Spinal cord (tissue), 10 donors: ENCODE measurements around the gene FIGNL1. TPM values are rescaled to one million over a fixed set of nuclear protein-coding genes. Genes with fewer than 3 reads are reported as not detected.

ENCODE experiments used
- DNase-seq, 6 donors: peaks; one replicate each; pipeline versions ENCODE4 v3.0.0 to v3.0.0-alpha.2; 2013 to 2015; ENCODE audit warnings: low spot score in 6 of 6, low read depth in 4 of 6
- H3K27ac ChIP-seq: one replicate; pipeline ENCODE4 v1.5.1; 2013; ENCODE audit warnings: low read depth, low read length, control low read depth
- H3K27me3 ChIP-seq: one replicate; pipeline ENCODE4 v1.6.1; 2013; ENCODE audit warnings: low read length; ENCODE audit not compliant: control insufficient read depth, insufficient read depth
- H3K36me3 ChIP-seq: one replicate; pipeline ENCODE4 v1.6.1; 2013; ENCODE audit warnings: low read length; ENCODE audit not compliant: control insufficient read depth, insufficient read depth
- H3K4me1 ChIP-seq: one replicate; pipeline ENCODE4 v1.6.1; 2013; ENCODE audit warnings: low read length; ENCODE audit not compliant: control insufficient read depth, insufficient read depth
- H3K4me3 ChIP-seq: one replicate; pipeline ENCODE4 v1.5.1; 2013; ENCODE audit warnings: low read depth, low read length, control low read depth
- H3K9me3 ChIP-seq: one replicate; pipeline ENCODE4 v1.6.1; 2013; ENCODE audit warnings: low read length; ENCODE audit not compliant: control insufficient read depth, insufficient read depth
- WGBS: methylation state at CpG from one replicate; pipeline ENCODE4 v1.1.5; 2013; ENCODE audit warnings: missing lambda C conversion rate; ENCODE audit not compliant: insufficient coverage; 5-methylcytosine and 5-hydroxymethylcytosine counted together
- polyA plus RNA-seq, 2 donors: library from polyadenylated mRNA; unstranded; fragments of 120-200 nt; gene quantifications; one replicate each; pipeline ENCODE4 v1.2.1, GENCODE V29; 2013; ENCODE audit not compliant: insufficient read length in 2 of 2
- total RNA-seq, 2 donors: library from RNA; depleted of rRNA in 1 of 2; stranded (reverse); fragments of 120-200 nt in 1 of 2; fragments of >200 nt in 1 of 2; gene quantifications; one replicate each; pipeline versions ENCODE4 v1.2.3 to v1.2.4, GENCODE V29; 2013 to 2014
- donor health status: healthy.

The FIGNL1 gene
- total and polyA plus RNA-seq, 4 donors = 18.5 to 28.7 (median 21.0) TPM

- no peaks in the 10 kb centered on the region for H3K9me3 ChIP-seq
- WGBS = 90% methylated on average over 7 of the region's 7 CpGs
- H3K36me3 ChIP-seq = no peaks in the 10 kb centered on the region
- peaks cover 4% of the 10 kb centered on the region for H3K4me1 ChIP-seq
- peaks cover 7% of the 10 kb centered on the region for H3K27me3 ChIP-seq
- no peak overlapping the region for H3K4me3 ChIP-seq
- DNase-seq = no peak
- no peak overlapping the region for H3K27ac ChIP-seq
Observed at GRCh38 chr7:50405221-50405620, 44.9 kb downstream of the FIGNL1 start.

GRCh38 chr7:50404392-50404791, 45.8 kb downstream of the FIGNL1 start:
- Histone ChIP-seq H3K36me3 (no peaks in the 10 kb centered on the region), H3K4me3 (no peak overlapping the region), H3K9me3 (no peaks in the 10 kb centered on the region), H3K4me1 (peaks cover 11% of the 10 kb centered on the region), H3K27me3 (peaks cover 15% of the 10 kb centered on the region), H3K27ac (no peak overlapping the region)
- 90% methylated on average over 4 of the region's 7 CpGs for WGBS
- no peak for DNase-seq

GRCh38 chr7:50400114-50400513, 50.0 kb downstream of the FIGNL1 start:
- H3K36me3 ChIP-seq = no peaks in the 10 kb centered on the region
- 11% methylated on average over 41 of the region's 41 CpGs for WGBS
- peak in 3 of 6 donors; percentile 9 to 70 (median 21) for DNase-seq
- no peak overlapping the region for H3K27ac ChIP-seq
- H3K27me3 ChIP-seq = peaks cover 15% of the 10 kb centered on the region
- H3K4me1 ChIP-seq = peaks cover 11% of the 10 kb centered on the region
- H3K4me3 ChIP-seq = no peak overlapping the region
- no peaks in the 10 kb centered on the region for H3K9me3 ChIP-seq

- no peaks in the 10 kb centered on the region for H3K36me3 ChIP-seq
- peaks cover 15% of the 10 kb centered on the region for H3K27me3 ChIP-seq
- no peak overlapping the region for H3K4me3 ChIP-seq
- no peaks in the 10 kb centered on the region for H3K9me3 ChIP-seq
- H3K4me1 ChIP-seq = peaks cover 11% of the 10 kb centered on the region
- 43% methylated on average over 17 of the region's 21 CpGs for WGBS
- H3K27ac ChIP-seq = no peak overlapping the region
- DNase-seq = peak in 1 of 6 donors; percentile 8
Observed at GRCh38 chr7:50399635-50400034, 50.5 kb downstream of the FIGNL1 start.

DNA sequence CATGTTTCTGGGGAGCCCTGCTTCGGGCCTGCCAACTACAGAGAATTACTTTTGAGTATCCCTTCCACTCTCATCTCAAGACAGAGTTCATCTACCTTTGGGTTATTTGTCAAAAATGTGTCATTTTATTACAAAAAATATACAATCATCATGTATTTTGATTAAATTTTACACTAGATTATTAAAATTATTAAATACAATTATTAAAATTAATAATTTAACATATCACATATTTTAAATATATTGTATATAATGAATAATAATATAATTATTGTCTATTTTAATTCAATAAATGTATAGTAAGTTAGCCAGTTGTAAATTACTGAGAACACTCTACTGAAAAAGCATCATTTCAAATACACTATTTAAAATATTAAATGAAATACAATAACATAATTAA, 50.9 kb downstream of the FIGNL1 start:
- Histone ChIP-seq H3K4me1 (peaks cover 11% of the 10 kb centered on the region), H3K36me3 (no peaks in the 10 kb centered on the region), H3K27me3 (peaks cover 15% of the 10 kb centered on the region), H3K9me3 (no peaks in the 10 kb centered on the region), H3K4me3 (no peak overlapping the region), H3K27ac (no peak overlapping the region)
- WGBS = no CpG with 5 or more reads among the region's 1 CpG
- no peak for DNase-seq

DNA sequence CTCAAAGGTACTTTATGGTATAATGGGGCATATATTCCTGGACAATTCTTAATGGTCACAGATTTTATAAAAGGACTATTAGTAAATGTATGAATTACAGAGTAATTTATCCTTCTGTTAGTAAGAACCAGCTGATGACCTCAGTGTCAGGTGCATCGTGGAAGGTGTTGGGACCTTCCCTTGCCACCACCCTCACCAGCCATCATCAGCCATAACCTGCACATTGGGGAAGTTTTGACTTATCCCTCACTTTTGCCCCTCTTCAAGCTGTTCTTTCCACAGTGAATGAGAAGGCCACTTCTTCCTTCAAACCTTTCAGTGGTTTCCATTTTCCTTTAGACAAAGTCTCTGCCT, 52.2 kb downstream of the FIGNL1 start:
- H3K4me1 ChIP-seq = peaks cover 11% of the 10 kb centered on the region
- no peaks in the 10 kb centered on the region for H3K36me3 ChIP-seq
- peaks cover 15% of the 10 kb centered on the region for H3K27me3 ChIP-seq
- H3K27ac ChIP-seq = no peak overlapping the region
- DNase-seq = no peak
- H3K9me3 ChIP-seq = no peaks in the 10 kb centered on the region
- no peak overlapping the region for H3K4me3 ChIP-seq
- no CpG with 5 or more reads among the region's 1 CpG for WGBS

DNA sequence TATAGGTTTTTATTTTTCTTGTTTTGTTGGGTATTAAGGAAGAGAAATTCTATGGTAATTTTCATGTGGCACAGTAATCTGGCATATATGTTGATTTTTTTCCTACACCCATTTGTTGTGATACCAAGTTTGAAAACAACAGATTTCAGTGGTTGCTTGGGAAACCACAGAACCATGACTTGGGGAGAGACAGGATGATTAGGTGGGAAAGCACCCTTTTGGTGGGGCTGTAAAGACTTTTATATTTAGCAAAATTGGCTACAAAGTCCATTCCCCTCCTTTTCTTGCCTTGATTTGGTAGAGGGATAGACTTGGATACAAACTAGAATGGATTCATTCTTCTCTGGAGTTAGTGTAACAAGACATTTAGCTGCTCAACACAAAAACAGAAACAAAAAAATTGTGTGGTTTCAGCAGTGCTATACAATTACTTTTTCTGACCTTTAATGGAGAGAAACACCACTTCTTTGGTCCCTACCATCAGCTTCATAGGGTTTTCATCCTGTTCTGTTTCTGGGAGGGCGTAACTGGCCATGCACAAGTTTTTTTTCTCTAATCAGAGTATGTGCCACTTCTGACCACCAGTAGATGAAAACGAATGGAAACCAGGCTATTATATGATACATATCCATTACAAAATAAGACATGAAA, 52.7 kb downstream of the FIGNL1 start:
- Histone ChIP-seq H3K4me3 (no peak overlapping the region), H3K27ac (no peak overlapping the region), H3K4me1 (peaks cover 11% of the 10 kb centered on the region), H3K36me3 (no peaks in the 10 kb centered on the region), H3K27me3 (peaks cover 15% of the 10 kb centered on the region), H3K9me3 (no peaks in the 10 kb centered on the region)
- no peak for DNase-seq
- WGBS = no CpG with 5 or more reads among the region's 2 CpGs

- 40% methylated on average over 1 of the region's 2 CpGs for WGBS
- Histone ChIP-seq H3K9me3 (no peaks in the 10 kb centered on the region), H3K27ac (no peak overlapping the region), H3K27me3 (peaks cover 15% of the 10 kb centered on the region), H3K4me3 (no peak overlapping the region), H3K36me3 (no peaks in the 10 kb centered on the region), H3K4me1 (peaks cover 11% of the 10 kb centered on the region)
- DNase-seq = no peak
Observed at GRCh38 chr7:50396856-50397255, 53.3 kb downstream of the FIGNL1 start.

DNA sequence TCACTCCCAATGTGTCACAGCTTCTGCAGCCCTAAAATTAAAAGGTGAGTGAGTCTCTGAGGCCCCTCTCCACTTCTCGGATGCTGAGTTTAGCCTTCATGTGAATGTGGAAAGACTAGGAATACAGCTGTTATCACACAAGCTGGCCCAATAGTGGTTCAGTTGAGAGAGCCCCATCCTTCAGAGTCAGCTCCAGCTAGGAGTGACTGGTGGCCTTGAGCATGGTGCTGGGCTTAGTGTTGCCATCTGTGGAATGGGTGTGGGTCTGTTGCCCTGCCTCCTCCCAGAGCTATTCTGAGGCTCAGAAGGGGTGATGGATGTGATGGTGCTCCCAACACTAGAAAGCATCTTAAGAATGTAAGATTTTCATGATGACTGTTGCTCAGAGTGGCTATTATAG, 55.8 kb downstream of the FIGNL1 start:
- no peaks in the 10 kb centered on the region for H3K9me3 ChIP-seq
- no peak overlapping the region for H3K4me3 ChIP-seq
- no peaks in the 10 kb centered on the region for H3K4me1 ChIP-seq
- H3K27ac ChIP-seq = no peak overlapping the region
- no peak for DNase-seq
- no peaks in the 10 kb centered on the region for H3K27me3 ChIP-seq
- no peaks in the 10 kb centered on the region for H3K36me3 ChIP-seq
- WGBS = 100% methylated on average over 1 of the region's 1 CpG
